Body of pancreas (tissue), 4 donors: Measurements from ENCODE around the gene GRID2. TPM values are rescaled to one million over a fixed set of nuclear protein-coding genes. Genes with fewer than 3 reads are reported as not detected.
"Not testable (repeated sequence)": the region's sequence is repeated elsewhere in the genome, so short reads cannot be mapped to it uniquely, and the experiment has no call there.

Experiments used
- ATAC-seq: fragments of 150-250 bp; one replicate; pipeline ENCODE4 v1.9.1; 2016
- DNase-seq, 4 donors: peaks; one replicate each; pipeline ENCODE4 v3.0.0-alpha.2; 2019
- H3K27ac ChIP-seq, 4 donors: fragments of 200-600 bp; sonication (generic); 1 replicate in 3 of 4; 2 replicates in 1 of 4; pipeline versions ENCODE4 v1.5.1 to v1.6.1; 2016 to 2019; ENCODE audit warnings: mild to moderate bottlenecking in 1 of 4, mixed read lengths in 1 of 4, moderate library complexity in 1 of 4
- H3K27me3 ChIP-seq, 2 donors: fragments of 200-600 bp; sonication (generic); one replicate each; pipeline ENCODE4 v1.6.0; 2016; ENCODE audit warnings: mild to moderate bottlenecking in 1 of 2
- H3K36me3 ChIP-seq, 2 donors: fragments of 200-600 bp; sonication (generic); replicated peaks in 1 of 2; 2 replicates each; pipeline ENCODE4 v1.5.1; 2016; ENCODE audit warnings: low read depth in 2 of 2; ENCODE audit not compliant: insufficient read depth in 1 of 2
- H3K4me1 ChIP-seq: fragments of 200-600 bp; sonication (generic); one replicate; pipeline ENCODE4 v1.6.0; 2016
- H3K4me3 ChIP-seq, 2 donors: fragments of 200-600 bp; sonication (generic); 1 replicate in 1 of 2; 2 replicates in 1 of 2; pipeline ENCODE4 v1.5.1; 2016 to 2019
- H3K9me3 ChIP-seq, 3 donors: fragments of 200-600 bp; sonication (generic); 1 replicate in 2 of 3; 2 replicates in 1 of 3; pipeline ENCODE4 v1.5.1; 2016
- POLR2A ChIP-seq, 3 donors: fragments of 450-650 bp; IDR thresholded peaks; one replicate each; pipeline ENCODE4 v1.6.1; 2016; ENCODE audit warnings: antibody characterized with exemption in 3 of 3, mild to moderate bottlenecking in 2 of 3
- WGBS, 2 donors: methylation state at CpG; one replicate each; pipeline ENCODE4 v1.1.5; 2017; 5-methylcytosine and 5-hydroxymethylcytosine counted together
- intact Hi-C: fragments of 100-400 bp; cut with DNase I; formaldehyde crosslinking; loops from one replicate; pipeline ENCODE4 v1.15.1; 2023
- total RNA-seq, 2 donors: library from RNA; depleted of rRNA; stranded (reverse); fragments of >200 nt; gene quantifications; one replicate each; pipeline ENCODE4 v1.1.0, GENCODE V29; 2016
- TF ChIP-seq, protein P1 (sequence below), 7 experiments: fragments of 450-650 bp in 4 of 7; fragments of 200-600 bp in 3 of 7; sonication (generic) in 3 of 7; IDR thresholded peaks; one replicate each; pipeline ENCODE4 v1.5.1; 2016 to 2019; ENCODE audit warnings: antibody characterized with exemption in 7 of 7

Gene GRID2
- total RNA-seq, 2 donors from 2014 or later = not detected

DNA sequence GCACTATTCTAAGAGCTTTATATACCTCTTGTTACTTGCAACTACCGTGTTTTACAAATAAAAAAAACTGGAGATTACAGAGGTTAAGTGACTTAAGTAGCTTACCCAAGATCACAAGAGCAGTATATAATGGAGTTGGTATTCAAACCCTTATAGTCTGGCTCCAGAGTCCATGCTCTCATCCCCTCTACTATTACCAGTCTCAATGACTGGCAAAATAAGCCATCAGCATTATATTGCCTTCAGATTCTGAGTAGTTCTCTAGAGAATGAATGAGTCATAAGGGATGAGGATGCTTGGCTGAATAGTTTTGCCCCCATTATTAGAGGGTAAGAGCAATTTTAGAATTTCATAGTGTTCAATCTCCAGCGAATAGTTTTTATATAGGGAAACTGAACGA is 1354.7 kb downstream of the GRID2 start:
- no peaks in the 10 kb centered on the region for H3K36me3 ChIP-seq
- no peak for ATAC-seq
- no peak overlapping the region for H3K4me3 ChIP-seq
- no peaks in the 10 kb centered on the region for H3K9me3 ChIP-seq
- intact Hi-C loops = no loop called here
- DNase-seq = no peak
- no peak overlapping the region for H3K27ac ChIP-seq
- no peaks in the 10 kb centered on the region for H3K27me3 ChIP-seq
- no peak for TF ChIP-seq POLR2A (IDR thresholded peaks at IDR 0.05)
- TF ChIP-seq, protein P1, sequence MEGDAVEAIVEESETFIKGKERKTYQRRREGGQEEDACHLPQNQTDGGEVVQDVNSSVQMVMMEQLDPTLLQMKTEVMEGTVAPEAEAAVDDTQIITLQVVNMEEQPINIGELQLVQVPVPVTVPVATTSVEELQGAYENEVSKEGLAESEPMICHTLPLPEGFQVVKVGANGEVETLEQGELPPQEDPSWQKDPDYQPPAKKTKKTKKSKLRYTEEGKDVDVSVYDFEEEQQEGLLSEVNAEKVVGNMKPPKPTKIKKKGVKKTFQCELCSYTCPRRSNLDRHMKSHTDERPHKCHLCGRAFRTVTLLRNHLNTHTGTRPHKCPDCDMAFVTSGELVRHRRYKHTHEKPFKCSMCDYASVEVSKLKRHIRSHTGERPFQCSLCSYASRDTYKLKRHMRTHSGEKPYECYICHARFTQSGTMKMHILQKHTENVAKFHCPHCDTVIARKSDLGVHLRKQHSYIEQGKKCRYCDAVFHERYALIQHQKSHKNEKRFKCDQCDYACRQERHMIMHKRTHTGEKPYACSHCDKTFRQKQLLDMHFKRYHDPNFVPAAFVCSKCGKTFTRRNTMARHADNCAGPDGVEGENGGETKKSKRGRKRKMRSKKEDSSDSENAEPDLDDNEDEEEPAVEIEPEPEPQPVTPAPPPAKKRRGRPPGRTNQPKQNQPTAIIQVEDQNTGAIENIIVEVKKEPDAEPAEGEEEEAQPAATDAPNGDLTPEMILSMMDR (IDR thresholded peaks at IDR 0.05) = no peak
- no peaks in the 10 kb centered on the region for H3K4me1 ChIP-seq
- WGBS, 2 donors = 49 to 64% methylated on average over 3 of the region's 3 CpGs

DNA sequence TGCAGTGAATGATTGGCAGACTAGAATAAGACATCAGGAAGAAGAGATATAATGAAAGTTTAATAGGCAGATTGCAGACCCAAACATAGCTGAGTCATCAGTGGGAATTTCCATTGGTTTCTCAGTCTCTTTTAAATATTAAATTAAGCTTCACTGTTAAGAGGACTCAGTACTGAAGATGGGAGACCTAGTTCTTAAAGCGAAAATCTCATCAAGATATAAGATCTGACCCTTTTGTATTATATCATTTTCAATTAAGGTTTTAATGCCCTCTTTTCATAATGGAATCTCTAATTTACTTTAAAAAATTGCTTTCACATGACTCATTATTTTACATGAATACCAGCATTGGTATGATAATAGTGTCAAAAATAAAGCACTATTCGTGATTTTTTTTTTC is 1355.9 kb downstream of the GRID2 start:
- DNase-seq = no peak
- Histone ChIP-seq H3K27ac (no peak overlapping the region), H3K4me3 (no peak overlapping the region), H3K27me3 (no peaks in the 10 kb centered on the region), H3K9me3 (no peaks in the 10 kb centered on the region), H3K4me1 (no peaks in the 10 kb centered on the region), H3K36me3 (no peaks in the 10 kb centered on the region)
- TF ChIP-seq, protein P1 (IDR thresholded peaks at IDR 0.05) = no peak
- TF ChIP-seq POLR2A (IDR thresholded peaks at IDR 0.05) = no peak
- WGBS, 2 donors = 66 to 70% methylated on average over 2 of the region's 2 CpGs
- intact Hi-C loops = no loop called here
- no peak for ATAC-seq

DNA sequence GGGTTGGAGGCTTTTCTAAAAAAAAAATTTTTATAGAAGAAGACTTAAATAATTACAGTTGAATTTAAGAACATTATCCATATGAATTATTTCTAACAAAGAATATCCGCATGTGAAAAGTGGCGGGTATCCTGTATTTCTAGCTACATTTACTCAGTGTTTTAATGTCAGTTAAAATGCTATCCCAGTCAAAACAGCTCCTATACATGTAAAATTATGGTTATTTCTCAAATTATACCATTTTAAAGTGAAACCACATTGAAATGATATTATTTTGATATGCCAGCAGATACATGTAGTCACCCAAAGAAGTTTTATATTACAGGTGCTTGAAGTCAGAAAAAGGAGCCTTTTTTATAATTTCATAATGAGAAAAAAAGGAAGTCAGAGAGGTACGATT is 1356.3 kb downstream of the GRID2 start:
- TF ChIP-seq, protein P1 (IDR thresholded peaks at IDR 0.05) = no peak
- TF ChIP-seq POLR2A (IDR thresholded peaks at IDR 0.05) = no peak
- Histone ChIP-seq H3K9me3 (no peaks in the 10 kb centered on the region), H3K27ac (no peak overlapping the region), H3K36me3 (no peaks in the 10 kb centered on the region), H3K4me3 (no peak overlapping the region), H3K27me3 (no peaks in the 10 kb centered on the region), H3K4me1 (no peaks in the 10 kb centered on the region)
- intact Hi-C loops = no loop called here
- ATAC-seq (no peak), DNase-seq (no peak)
- WGBS, 2 donors = 69 to 83% methylated on average over 3 of the region's 3 CpGs

DNA sequence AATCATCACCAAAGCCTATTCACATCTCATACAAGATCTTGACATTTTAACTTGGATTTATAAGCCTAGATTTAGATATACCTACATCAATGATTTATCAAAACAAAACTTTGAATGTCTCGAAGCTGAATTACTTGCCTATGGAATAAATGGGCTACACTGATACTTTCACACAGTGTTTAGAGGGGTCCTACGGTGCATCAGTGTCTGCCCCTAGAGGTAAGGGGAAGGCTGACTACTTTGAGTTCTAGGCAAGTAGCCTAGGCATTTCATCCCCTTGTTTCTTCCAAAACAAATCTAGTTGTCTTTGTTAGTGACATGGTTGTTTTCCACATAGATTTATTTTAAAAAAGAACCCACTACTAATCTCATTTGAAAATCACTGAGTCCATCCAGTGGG is 1366.7 kb downstream of the GRID2 start:
- WGBS, 2 donors = 57 to 59% methylated on average over 2 of the region's 2 CpGs
- DNase-seq (no peak), ATAC-seq (no peak)
- TF ChIP-seq, protein P1 (IDR thresholded peaks at IDR 0.05) = no peak
- no peak for TF ChIP-seq POLR2A (IDR thresholded peaks at IDR 0.05)
- H3K36me3 ChIP-seq = no peaks in the 10 kb centered on the region
- no peaks in the 10 kb centered on the region for H3K9me3 ChIP-seq
- no peaks in the 10 kb centered on the region for H3K27me3 ChIP-seq
- H3K27ac ChIP-seq = no peak overlapping the region
- no peak overlapping the region for H3K4me3 ChIP-seq
- H3K4me1 ChIP-seq = no peaks in the 10 kb centered on the region
- intact Hi-C loops = no loop called here

DNA sequence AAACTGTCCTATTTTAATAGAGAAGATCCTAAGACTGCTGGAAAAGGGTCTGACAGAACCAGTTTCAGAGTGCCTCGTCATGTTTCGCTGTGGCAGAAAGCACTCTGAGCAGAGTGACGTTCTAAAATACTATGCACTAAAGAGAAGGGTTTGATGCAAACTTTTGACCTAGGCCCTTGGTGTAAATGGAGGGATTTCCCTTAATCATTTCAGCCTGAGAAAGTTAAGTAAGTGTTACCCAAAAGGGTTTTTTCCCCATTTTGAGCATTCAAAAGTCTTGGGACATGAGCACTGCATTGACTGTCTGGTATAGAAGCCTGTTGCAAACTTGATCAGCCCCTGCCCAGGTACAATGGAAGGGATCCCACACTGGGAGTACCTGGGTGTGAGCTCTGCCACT is 1367.3 kb downstream of the GRID2 start:
- no peaks in the 10 kb centered on the region for H3K27me3 ChIP-seq
- H3K4me1 ChIP-seq = no peaks in the 10 kb centered on the region
- H3K4me3 ChIP-seq = no peak overlapping the region
- no peaks in the 10 kb centered on the region for H3K36me3 ChIP-seq
- no peaks in the 10 kb centered on the region for H3K9me3 ChIP-seq
- DNase-seq (no peak), ATAC-seq (no peak)
- intact Hi-C loops = no loop called here
- TF ChIP-seq, protein P1 (IDR thresholded peaks at IDR 0.05) = no peak
- TF ChIP-seq POLR2A (IDR thresholded peaks at IDR 0.05) = no peak
- H3K27ac ChIP-seq = no peak overlapping the region
- WGBS, 2 donors = 79 to 82% methylated on average over 3 of the region's 3 CpGs

DNA sequence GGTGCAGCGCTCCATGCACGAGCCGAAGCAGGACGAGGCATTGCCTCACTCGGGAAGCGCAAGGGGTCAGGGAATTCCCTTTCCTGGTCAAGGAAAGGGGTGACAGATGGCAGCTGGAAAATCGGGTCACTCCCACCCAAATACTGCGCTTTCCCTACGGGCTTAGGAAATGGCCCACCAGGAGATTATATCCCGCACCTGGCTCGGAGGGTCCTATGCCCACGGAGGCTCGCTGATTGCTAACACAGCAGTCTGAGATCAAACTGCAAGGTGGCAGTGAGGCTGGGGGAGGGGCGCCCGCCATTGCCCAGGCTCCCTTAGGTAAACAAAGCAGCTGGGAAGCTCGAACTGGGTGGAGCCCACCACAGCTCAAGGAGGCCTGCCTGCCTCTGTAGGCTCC is 1373.2 kb downstream of the GRID2 start:
- H3K4me3 ChIP-seq, H3K27me3 ChIP-seq, ATAC-seq, H3K9me3 ChIP-seq, intact Hi-C loops, DNase-seq, H3K27ac ChIP-seq, H3K4me1 ChIP-seq, H3K36me3 ChIP-seq: not testable (repeated sequence)
- WGBS, 2 donors = 76 to 91% methylated on average over 12 to 16 of the region's 16 CpGs
